ENCODE results near the gene ENO2.

ENO2 gene

DNA sequence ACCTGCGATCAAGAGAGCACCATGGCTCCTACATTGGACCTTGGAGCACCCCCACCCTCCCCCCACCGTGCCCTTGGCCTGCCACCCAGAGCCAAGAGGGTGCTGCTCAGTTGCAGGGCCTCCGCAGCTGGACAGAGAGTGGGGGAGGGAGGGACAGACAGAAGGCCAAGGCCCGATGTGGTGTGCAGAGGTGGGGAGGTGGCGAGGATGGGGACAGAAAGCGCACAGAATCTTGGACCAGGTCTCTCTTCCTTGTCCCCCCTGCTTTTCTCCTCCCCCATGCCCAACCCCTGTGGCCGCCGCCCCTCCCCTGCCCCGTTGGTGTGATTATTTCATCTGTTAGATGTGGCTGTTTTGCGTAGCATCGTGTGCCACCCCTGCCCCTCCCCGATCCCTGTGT, 27.4 kb downstream of the ENO2 start:
- Histone ChIP-seq H3K4me2 (ENCODE audit: low read length) (no peak overlapping the region), H3K27me3 (ENCODE audit: low read depth, low read length) (no peaks in the 10 kb centered on the region), H3K9me3 (ENCODE audit: insufficient read depth, low read length) (no peaks in the 10 kb centered on the region), H3K4me1 (ENCODE audit: low read length) (peaks cover 33% of the 10 kb centered on the region), H2AFZ (ENCODE audit: low read depth, low read length) (no peak overlapping the region), H3K79me2 (ENCODE audit: low read length) (peaks cover 9% of the 10 kb centered on the region), H3K36me3 (replicated peaks; ENCODE audit: low read depth, low read length) (no peaks in the 10 kb centered on the region), H4K20me1 (ENCODE audit: insufficient read depth, low read length) (no peaks in the 10 kb centered on the region), H3K27ac (ENCODE audit: low read length) (no peak overlapping the region), H3K9ac (ENCODE audit: low read length) (no peak overlapping the region), H3K4me3 (ENCODE audit: low read length) (no peak overlapping the region)
- no peak for TF ChIP-seq EZH2phosphoT487 (IDR thresholded peaks at IDR 0.05; ENCODE audit: low read depth)
- no peak for TF ChIP-seq CTCF (IDR thresholded peaks at IDR 0.05; ENCODE audit: low read depth, low read length)

- no peak overlapping the region for H3K4me3 ChIP-seq (ENCODE audit: low read length)
- TF ChIP-seq EZH2phosphoT487 (IDR thresholded peaks at IDR 0.05; ENCODE audit: low read depth), result no peak
- no peak for TF ChIP-seq CTCF (IDR thresholded peaks at IDR 0.05; ENCODE audit: low read depth, low read length)
- H3K4me1 ChIP-seq (ENCODE audit: low read length), result peaks cover 36% of the 10 kb centered on the region
- H3K79me2 ChIP-seq (ENCODE audit: low read length), result peaks cover 4% of the 10 kb centered on the region; the same call in 1 of the 2 replicates
- no peaks in the 10 kb centered on the region for H3K36me3 ChIP-seq (replicated peaks; ENCODE audit: low read depth, low read length)
- H3K9ac ChIP-seq (ENCODE audit: low read length), result no peak overlapping the region
- no peaks in the 10 kb centered on the region for H3K27me3 ChIP-seq (ENCODE audit: low read depth, low read length)
- no peaks in the 10 kb centered on the region for H3K9me3 ChIP-seq (ENCODE audit: insufficient read depth, low read length)
- H4K20me1 ChIP-seq (ENCODE audit: insufficient read depth, low read length), result no peaks in the 10 kb centered on the region
- H3K4me2 ChIP-seq (ENCODE audit: low read length), result no peak overlapping the region
- H3K27ac ChIP-seq (ENCODE audit: low read length), result no peak overlapping the region
- no peak overlapping the region for H2AFZ ChIP-seq (ENCODE audit: low read depth, low read length)
Observed at GRCh38 chr12:6942331-6942665, 27.9 kb downstream of the ENO2 start.

DNA sequence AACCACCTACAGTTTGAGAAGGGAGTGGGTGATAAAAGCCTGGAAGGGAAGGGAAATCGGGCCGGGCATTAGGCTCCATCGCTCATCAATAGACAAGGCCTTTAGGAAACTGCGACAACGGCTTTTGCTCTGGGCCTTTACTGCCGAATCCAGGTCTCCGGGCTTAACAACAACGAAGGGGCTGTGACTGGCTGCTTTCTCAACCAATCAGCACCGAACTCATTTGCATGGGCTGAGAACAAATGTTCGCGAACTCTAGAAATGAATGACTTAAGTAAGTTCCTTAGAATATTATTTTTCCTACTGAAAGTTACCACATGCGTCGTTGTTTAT, 29.0 kb downstream of the ENO2 start:
- H3K27me3 ChIP-seq (ENCODE audit: low read depth, low read length), result no peaks in the 10 kb centered on the region
- peak overlapping the region; percentile 83 for H3K9ac ChIP-seq (ENCODE audit: low read length)
- no peaks in the 10 kb centered on the region for H4K20me1 ChIP-seq (ENCODE audit: insufficient read depth, low read length)
- peak overlapping the region; percentile 85 for H3K27ac ChIP-seq (ENCODE audit: low read length)
- no peaks in the 10 kb centered on the region for H3K36me3 ChIP-seq (replicated peaks; ENCODE audit: low read depth, low read length)
- TF ChIP-seq CTCF (IDR thresholded peaks at IDR 0.05; ENCODE audit: low read depth, low read length), result no peak
- no peaks in the 10 kb centered on the region for H3K9me3 ChIP-seq (ENCODE audit: insufficient read depth, low read length)
- H3K4me3 ChIP-seq (ENCODE audit: low read length), result peak overlapping the region; percentile 82
- no peak overlapping the region for H2AFZ ChIP-seq (ENCODE audit: low read depth, low read length)
- H3K79me2 ChIP-seq (ENCODE audit: low read length), result no peaks in the 10 kb centered on the region
- H3K4me2 ChIP-seq (ENCODE audit: low read length), result peak overlapping the region; percentile 93
- peaks cover 33% of the 10 kb centered on the region for H3K4me1 ChIP-seq (ENCODE audit: low read length)

GRCh38 chr12:6943722-6944380, 29.5 kb downstream of the ENO2 start, which contains the start of the genes C12orf57 and RNU7-1:
Gene C12orf57 (plus strand): TSS chr12:6944022. CDS start chr12:6944122, 100 bp downstream.
Gene RNU7-1 (plus strand): TSS chr12:6943816.
- Histone ChIP-seq H2AFZ (ENCODE audit: low read depth, low read length) (peak within 1 kb of the TSS; percentile 73; the same call in 1 of the 2 replicates), H3K27me3 (ENCODE audit: low read depth, low read length) (no peaks in the 10 kb centered on the region), H3K9ac (ENCODE audit: low read length) (peak within 1 kb of the TSS; percentile 83), H3K27ac (ENCODE audit: low read length) (peak within 1 kb of the TSS; percentile 85), H4K20me1 (ENCODE audit: insufficient read depth, low read length) (no peaks in the 10 kb centered on the region), H3K79me2 (ENCODE audit: low read length) (no peaks in the 10 kb centered on the region), H3K4me2 (ENCODE audit: low read length) (peak within 1 kb of the TSS; percentile 93), H3K4me3 (ENCODE audit: low read length) (peak within 1 kb of the TSS; percentile 82), H3K9me3 (ENCODE audit: insufficient read depth, low read length) (no peaks in the 10 kb centered on the region), H3K36me3 (replicated peaks; ENCODE audit: low read depth, low read length) (no peaks in the 10 kb centered on the region), H3K4me1 (ENCODE audit: low read length) (peaks cover 31% of the 10 kb centered on the region)
- TF ChIP-seq CTCF (IDR thresholded peaks at IDR 0.05; ENCODE audit: low read depth, low read length), result no peak
- no peak for TF ChIP-seq EZH2phosphoT487 (IDR thresholded peaks at IDR 0.05; ENCODE audit: low read depth)

All from OCI-LY3 (cell line).